HG02840 (cell line): ENCODE measurements around the gene SIAE.
"Not testable (repeated sequence)": the region's sequence is repeated elsewhere in the genome, so short reads cannot be mapped to it uniquely, and the experiment has no call there.

Experiments
- ATAC-seq: cut with Tn5 transposase; IDR thresholded peaks from one replicate; pipeline ENCODE4 v1.9.1; 2021; ENCODE audit warnings: mild to moderate bottlenecking, moderate library complexity, moderate number of reproducible peaks; ENCODE audit not compliant: unreplicated experiment, low FRiP score

The SIAE gene

GRCh38 chr11:124625504-124626168 is 47.9 kb downstream of the SIAE start:
- ATAC-seq, result no peak

GRCh38 chr11:124623861-124624525 is 49.5 kb downstream of the SIAE start:
- ATAC-seq, result no peak

GRCh38 chr11:124622531-124623451 is 50.7 kb downstream of the SIAE start, which contains the start of gene TBRG1:
Gene TBRG1 (plus strand): TSS chr11:124622864. CDS start chr11:124623084, 220 bp downstream.
- peak; percentile 99 for ATAC-seq

DNA sequence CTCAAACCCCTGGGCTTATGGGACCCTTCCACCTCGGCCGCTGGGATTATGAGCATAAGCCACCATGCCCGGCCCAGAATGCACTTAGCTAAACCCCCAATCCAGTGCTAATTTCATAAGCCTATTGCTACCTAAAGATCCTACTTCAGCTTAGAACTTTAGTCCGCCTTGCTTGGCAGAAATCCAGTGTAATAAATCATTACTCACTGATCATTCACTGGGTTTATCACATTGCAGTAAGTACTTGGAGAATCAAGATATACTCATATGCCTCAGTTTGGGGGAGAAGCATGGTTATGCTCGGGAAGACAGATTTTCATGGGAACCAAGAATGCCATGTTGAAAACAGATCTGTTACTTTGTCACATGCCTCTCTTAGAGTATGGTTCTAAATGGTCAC is 54.7 kb downstream of the SIAE start:
- ATAC-seq, result no peak

- no peak for ATAC-seq
These were observed 60.8 kb downstream of the SIAE start for GRCh38 chr11:124612567-124613246.

DNA sequence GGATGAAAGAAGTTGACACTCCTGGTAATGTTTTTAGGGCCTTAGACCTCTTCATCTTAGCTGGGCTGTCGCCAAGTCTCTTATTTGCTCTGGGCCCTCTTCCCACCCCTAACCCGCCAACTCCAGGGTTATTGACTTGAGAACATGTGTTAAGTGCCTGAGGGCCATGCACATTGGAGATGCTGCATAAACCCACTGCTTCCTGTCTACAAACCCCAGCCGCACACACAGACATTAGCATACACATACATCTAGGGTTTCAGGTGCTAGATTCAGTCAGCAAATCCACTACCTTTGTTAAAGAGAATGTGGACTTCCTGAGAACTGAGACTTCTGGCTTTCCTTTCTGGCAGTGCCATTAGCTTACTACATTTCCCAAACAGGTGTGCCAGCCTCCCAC is 61.5 kb downstream of the SIAE start:
- ATAC-seq, result no peak

GRCh38 chr11:124611064-124611463 is 62.5 kb downstream of the SIAE start, which contains the start of gene PANX3:
Gene PANX3 (plus strand): TSS chr11:124611428. CDS start chr11:124611557, 129 bp downstream.
- ATAC-seq, result no peak

DNA sequence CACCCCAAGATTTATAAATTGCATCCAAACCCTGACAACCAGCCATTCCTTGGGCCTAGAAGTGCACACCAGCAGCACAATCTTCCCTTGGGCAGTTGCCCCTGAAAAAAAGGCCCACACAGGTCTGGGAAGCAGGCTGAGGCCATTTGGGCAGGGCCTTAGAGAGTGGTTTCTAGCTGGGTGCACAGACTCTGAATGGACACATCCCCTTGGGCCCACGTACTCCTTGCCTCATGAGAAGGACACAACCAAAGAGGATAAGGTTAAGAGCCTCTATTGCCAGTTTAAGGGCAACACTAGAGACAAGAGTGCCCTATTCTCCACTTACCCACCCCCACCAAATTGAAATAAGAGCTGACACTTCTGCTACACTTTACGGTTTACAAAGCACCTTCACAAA is 63.2 kb downstream of the SIAE start:
- no peak for ATAC-seq

DNA sequence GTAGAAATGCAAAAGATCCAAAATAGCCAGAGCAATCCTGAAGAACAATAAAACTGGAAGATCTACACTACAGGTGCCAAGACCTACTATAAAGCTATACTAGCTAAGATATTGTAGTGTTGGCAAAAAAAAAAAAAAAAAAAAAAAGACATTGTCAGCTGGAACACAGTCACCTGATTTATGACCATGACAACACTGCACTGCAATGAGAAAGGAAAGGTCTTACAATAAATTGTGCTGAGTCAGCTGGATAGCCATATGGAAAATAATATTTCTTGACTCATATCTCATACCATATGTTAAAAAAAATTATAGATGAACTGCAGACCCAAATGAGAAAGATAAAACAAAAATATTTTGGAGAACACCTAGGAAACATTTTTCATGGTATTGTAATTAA is 65.4 kb downstream of the SIAE start:
- no peak for ATAC-seq

- ATAC-seq, result no peak
These were observed 67.8 kb downstream of the SIAE start for GRCh38 chr11:124605719-124606118.

- ATAC-seq, result not testable (repeated sequence)
These were observed 70.8 kb downstream of the SIAE start for GRCh38 chr11:124602723-124603122.

DNA sequence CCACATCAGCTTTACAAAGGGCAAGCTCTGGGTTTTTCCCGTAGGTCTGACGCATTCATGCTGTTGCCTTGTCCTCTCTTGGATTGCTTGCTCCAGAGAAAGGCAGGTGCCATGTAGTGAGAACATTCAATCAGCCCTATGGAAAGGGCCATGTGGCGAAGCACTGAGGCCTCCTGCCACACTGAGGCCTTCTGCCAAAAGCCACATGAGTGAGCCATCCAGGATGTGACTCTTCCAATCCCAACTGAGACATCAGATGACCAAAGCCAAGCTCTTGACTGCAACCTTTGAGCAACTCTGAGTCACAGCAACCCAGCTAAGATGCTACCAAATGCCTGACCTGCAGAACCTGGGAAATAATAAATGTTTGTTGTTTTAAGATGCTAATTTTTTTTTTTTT is 71.3 kb downstream of the SIAE start:
- no peak for ATAC-seq

DNA sequence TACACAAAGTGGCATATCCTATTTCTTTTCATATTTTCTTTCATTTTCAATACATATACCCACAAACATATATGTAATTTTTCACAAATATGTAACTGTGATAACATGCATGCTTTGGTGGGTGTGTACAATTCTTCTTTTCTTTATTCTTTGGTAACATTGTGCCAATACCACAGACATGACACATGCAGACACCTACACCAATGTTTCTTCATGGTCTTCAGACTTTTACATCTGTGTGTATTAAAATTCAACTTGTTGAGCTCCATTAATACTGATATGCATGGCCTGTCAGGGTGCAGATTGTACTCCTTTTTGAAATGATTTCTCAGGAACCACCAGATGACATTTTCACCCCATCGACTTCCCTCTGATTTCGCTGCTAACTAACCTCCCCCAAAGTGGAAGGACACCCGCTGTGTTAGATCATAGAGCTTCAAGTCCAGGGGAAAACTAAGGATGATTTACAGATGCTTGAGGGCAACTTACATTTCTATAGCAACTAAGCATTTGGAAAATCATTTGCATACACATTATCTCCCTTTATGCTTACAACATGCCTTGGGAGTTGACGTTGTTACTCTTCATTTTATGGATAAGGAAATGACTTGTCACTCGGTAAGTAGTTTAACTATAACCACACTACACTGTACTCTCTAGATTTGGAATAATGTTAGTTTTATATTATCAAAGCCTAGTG is 72.8 kb downstream of the SIAE start:
- ATAC-seq, result no peak

DNA sequence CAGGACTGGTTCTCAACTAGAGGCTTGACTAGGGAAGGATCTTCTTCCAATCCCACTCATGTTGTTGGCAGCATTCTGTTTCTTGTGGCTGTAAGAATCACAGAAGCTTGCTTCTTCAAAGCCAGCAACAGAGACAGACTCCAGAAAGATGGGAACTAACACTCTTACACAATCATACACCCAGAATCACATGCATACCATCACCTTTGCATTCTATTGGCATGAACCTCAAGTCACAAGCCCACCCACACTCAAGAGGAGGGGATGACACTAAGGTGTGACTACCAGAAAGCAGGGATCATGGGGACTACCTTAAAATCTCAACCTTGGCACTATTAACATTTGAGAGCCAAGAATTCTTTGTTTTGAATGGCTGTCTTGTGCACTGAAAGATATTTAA is 75.9 kb downstream of the SIAE start:
- ATAC-seq, result no peak

GRCh38 chr11:124595302-124595701 is 78.2 kb downstream of the SIAE start:
- ATAC-seq, result no peak

GRCh38 chr11:124592627-124593026 is 80.9 kb downstream of the SIAE start:
- ATAC-seq, result no peak

DNA sequence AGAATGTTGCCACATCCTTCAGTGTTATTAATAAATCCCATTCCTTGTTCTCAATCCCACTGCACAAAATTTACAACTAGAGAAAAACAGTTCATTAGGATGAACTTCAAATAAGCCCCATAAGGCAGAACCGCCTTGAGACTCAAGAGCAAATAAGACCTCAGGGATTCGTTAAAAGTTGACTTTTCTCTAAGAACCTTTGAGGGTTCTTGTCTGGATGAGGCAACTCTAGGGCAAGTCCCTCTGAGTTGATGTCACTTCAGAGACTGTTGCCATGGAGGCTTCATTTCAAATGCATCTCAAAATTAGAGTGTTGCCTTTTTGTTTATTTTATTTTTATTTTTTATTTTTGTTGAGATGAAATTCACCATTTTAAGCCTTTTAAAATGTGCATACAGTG is 82.1 kb downstream of the SIAE start:
- no peak for ATAC-seq

- no peak for ATAC-seq
These were observed 87.2 kb downstream of the SIAE start for GRCh38 chr11:124586238-124586860.

DNA sequence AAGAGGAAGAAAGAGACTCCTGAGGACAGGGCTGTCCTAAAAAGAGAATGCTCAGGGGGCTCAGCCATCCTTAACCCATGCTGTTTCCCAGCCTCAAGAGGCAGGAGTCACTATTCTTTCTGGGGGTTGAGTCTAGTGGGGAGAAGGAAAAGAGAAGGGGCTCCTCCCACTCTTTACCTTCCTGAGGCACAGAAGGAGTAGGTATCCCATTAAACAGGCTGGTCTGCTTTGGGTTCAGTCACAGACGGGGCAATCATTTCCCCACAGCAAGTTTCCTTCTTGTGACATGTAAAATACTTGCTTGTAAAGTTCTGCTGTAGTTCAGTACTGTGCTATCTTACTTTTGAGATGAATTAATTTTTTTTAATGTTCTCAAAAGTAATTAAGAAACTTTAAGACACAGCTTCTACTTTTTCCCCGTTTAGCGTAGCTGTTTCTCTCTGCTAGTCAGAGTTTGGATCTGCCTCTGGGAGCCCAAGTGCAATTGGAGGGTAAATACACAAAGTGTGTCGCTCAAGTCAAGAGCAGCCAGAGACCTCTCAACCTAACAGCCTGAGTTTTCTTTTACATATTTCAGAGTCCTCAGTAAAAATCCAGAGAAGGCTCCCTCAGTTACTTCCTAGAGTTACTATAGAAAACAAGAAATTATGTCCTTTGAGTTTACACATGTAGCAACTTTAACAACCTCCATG is 88.7 kb downstream of the SIAE start:
- no peak for ATAC-seq
